ENCODE results near the gene HS6ST3.
"Not testable (repeated sequence)": the region's sequence is repeated elsewhere in the genome, so short reads cannot be mapped to it uniquely, and the experiment has no call there.

DNA sequence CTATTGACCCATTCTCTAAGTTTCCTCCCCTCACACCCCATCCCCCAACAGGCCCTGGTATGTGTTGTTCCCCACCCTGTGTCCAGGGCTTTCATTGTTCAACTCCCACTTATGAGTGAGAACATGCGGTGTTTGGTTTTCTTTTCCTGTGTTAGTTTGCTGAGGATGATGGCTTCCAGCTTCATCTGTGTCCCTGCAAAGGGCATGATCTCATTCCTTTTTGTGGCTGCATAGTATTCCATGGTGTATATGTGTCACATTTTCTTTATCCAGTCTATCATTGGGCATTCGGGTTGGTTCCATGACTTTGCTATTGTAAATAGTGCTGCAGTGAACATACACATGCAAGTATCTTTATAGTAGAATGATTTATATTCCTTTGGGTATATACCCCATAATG lies 25.5 kb downstream of the HS6ST3 start:
- TF ChIP-seq POLR2A (IDR thresholded peaks at IDR 0.05; ENCODE audit: low read depth, low read length); FOS (IDR thresholded peaks at IDR 0.05; ENCODE audit: borderline replicate concordance, insufficient read depth, low read length); MYC (IDR thresholded peaks at IDR 0.05; ENCODE audit: low read depth, low read length); EZH2 (IDR thresholded peaks at IDR 0.05; ENCODE audit: borderline replicate concordance, low read depth, low read length, severe bottlenecking); POLR2AphosphoS5 (IDR thresholded peaks at IDR 0.05; ENCODE audit: insufficient read depth, low read depth, low read length): not testable (repeated sequence)
- TF ChIP-seq, protein P1, sequence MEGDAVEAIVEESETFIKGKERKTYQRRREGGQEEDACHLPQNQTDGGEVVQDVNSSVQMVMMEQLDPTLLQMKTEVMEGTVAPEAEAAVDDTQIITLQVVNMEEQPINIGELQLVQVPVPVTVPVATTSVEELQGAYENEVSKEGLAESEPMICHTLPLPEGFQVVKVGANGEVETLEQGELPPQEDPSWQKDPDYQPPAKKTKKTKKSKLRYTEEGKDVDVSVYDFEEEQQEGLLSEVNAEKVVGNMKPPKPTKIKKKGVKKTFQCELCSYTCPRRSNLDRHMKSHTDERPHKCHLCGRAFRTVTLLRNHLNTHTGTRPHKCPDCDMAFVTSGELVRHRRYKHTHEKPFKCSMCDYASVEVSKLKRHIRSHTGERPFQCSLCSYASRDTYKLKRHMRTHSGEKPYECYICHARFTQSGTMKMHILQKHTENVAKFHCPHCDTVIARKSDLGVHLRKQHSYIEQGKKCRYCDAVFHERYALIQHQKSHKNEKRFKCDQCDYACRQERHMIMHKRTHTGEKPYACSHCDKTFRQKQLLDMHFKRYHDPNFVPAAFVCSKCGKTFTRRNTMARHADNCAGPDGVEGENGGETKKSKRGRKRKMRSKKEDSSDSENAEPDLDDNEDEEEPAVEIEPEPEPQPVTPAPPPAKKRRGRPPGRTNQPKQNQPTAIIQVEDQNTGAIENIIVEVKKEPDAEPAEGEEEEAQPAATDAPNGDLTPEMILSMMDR (IDR thresholded peaks at IDR 0.05; ENCODE audit: extremely low read depth in 1 of 2, insufficient read depth in 1 of 2, low read depth in 1 of 2, low read length in 2 of 2), result not testable (repeated sequence)
- TF ChIP-seq, protein P2, sequence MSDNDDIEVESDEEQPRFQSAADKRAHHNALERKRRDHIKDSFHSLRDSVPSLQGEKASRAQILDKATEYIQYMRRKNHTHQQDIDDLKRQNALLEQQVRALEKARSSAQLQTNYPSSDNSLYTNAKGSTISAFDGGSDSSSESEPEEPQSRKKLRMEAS (IDR thresholded peaks at IDR 0.05; ENCODE audit: insufficient read depth, insufficient read length), result not testable (repeated sequence)

Data from endothelial cell of umbilical vein (primary cell).